NCI-H526 (cell line): ENCODE results near the gene SYCP2L.
"Not testable (repeated sequence)": the region's sequence is repeated elsewhere in the genome, so short reads cannot be mapped to it uniquely, and the experiment has no call there.

Experiments used
- DNase-seq, 2 experiments: peaks; one replicate each; lab custom pipeline; 2025; lab: John Stamatoyannopoulos, UW

Gene SYCP2L

DNA sequence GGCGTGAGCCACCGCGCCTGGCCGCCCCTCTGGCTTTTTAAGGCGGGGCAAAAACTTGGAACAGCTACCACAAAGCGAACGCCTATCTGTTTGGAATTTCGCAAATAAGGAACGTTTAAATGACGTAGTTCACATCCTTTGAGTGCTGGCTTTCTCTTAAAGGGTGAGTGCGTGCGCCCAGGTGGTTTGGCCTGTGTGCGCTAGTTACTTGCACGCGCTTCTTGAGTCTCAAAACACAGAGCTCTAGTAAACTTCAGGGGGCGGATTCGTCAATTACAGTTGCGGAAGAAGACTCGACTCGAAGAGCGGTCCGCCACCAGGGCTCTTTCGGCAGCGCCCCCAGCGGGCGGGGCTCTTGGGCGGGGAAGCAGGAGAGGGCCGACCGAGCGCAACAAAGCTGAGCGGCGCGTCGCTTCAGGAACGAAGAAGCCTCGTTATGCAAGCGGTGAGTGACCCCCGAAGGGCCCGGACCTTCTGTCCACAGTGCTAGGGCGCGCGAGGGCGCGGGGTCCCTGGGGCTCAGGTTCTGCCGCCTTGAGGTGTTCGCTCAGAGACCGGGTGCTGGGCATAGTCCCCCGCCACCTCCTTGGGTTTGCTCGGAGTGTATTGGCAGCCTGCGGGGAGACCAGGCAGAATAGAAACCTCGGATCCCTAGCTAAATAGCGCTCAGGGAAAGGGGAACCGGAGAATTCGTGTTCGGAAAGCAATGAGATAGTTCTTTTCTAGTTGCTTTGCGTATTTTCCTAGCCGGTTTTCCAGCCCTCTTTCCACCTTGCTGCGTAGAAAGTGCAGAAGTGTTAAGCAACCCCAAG, at the start of gene SYCP2L:
SYCP2L (plus strand) TSS at position 362 of the 812 bp plus-strand sequence; CDS start at position 437, 75 bp downstream.
- peak; percentile 76 to 85 for DNase-seq

DNA sequence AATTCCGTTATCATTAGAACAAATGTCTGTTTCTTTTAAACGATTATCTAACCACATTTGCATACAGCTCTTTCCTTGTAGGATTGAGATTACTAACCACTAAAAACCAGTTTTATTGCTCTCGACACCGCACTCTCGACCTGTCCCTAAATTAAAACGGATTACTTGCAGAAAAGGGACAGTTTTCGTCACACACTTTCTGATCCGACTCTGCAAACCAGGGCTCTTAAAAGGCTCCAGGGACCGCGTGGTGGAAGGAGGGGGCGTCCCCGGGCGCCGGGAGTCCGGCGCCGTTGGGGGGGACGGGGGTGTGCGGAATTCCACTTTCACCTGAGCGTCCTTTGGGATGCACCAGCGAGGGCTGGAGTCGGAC, 49.2 kb upstream of the SYCP2L start:
- DNase-seq, result peak in 1 of 2 experiments; percentile 53

DNA sequence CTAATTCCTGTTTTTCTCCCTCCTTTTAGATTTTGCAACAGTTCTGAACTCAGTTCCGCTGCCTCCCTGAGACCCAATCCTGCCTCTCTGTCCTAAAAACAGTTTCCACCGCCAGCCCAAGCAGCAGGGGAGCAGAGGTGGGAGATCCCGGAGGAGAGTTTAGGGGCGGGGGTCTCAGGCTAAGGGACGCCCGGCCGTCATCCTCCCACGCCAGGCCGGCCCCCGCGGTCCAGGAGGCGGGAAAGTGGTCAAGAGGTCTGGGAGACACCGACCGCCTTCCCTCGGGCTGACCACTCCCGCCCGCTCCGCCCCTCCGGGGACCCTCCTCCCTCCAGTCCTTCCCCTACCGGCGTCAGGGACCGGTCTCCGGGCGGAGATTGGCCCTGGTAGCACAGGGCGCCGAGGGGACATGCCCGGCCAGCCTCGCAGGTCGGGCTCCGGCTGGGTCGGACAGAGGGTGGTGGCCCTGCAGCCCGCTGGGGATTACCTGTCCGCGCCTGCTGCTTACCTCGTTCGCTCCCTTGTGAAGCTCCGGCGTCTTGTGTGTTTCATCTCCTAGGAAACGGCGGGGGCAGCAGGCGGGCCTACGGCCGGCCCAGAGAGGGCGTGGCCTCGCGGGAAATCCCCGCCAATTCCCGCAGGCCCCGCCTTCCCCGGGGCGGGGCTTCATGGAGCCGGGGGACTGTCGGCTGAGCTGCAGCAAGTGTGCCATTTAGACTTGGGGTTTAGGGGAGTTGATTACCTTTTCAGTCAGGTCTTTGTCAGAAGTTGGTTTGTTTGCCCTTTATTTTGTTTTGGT, 48.7 kb upstream of the SYCP2L start, which contains the start of gene MAK:
MAK (minus strand) TSS at position 545 of the 799 bp plus-strand sequence. CDS start 7,891 bp downstream, outside the sequence.
- DNase-seq, result peak; percentile 85 to 94

DNA sequence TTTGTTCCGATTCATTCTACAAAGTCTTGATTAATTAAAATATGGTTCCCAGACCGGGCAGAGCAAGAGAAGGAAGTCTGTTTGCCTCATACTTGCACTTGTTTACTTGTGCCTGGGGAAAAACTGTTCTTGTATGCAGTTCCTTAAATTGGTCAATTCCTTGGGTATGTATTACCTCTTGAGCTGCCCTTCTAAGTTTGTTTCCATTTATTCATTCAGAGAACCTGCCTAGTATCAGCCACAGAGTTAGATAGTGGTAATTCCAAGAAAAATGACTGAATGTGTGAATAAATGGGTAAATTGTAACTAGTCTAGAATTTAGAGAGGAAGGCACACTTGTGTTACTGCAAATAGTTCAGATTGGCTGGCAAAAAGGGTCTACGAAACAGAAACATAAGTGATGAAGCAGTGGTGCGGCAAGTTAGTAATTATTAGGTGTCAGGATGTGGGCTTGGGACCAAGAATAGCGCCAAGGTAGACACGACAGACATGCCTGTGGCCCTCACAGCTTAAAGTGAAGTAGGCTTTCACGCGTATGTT, 48.0 kb upstream of the SYCP2L start:
- DNase-seq, result no peak

DNA sequence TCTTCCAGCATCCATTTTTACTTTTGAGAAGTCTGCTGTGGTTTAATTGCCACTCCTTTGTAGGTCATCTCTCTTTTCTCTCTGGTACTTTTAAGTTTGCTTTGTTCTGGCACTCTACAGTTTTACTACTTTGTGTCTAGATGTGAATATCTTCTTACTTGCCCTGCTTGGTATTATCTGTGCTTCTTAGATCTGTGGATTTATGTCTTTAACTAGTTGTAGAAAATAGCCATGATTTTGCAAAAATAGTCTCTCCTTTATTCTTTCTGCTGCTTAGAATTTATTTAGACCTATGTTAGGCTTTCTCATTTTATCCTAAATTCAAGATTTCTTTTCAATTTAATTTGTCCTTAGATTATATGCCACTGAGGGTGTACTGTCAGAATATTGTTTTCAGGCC, 43.3 kb upstream of the SYCP2L start:
- DNase-seq, result no peak

DNA sequence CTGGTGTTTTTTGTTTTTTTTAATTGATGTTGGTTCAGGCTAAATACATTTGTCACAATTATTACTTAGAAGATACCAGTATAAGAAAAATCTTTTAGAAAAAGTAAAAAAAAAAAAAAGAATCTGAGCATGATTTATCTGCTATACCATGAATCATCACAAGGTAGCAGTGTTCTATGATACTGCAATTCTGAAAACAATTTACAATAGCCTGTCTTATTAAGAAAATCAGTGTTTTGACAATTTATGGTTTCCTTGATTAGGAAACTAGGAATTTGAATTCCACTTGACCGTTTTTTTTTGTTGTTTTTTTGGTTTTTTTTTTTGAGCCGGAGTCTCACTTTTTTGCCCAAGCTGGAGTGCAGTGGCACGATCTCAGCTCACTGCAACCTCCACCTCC, 39.2 kb upstream of the SYCP2L start:
- no peak for DNase-seq

DNA sequence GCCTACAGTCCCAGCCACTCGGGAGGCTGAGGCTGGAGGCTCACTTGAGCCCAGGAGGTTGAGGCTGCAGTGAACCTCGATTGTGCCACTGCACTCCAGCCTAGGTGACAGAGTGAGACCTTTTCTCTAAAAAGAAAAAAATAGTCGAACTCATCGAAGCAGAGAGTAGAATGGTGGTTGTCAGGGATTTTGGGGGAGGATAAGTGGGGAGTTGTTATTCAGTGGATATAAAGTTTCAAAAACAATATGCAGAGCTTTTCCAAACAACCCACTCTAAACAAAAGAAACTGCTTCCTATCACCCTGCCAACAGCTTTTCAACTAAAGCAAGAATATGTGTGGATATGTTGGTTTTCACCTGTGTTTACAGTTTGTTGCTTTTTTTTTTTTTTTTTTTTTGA, 37.0 kb upstream of the SYCP2L start:
- no peak for DNase-seq

DNA sequence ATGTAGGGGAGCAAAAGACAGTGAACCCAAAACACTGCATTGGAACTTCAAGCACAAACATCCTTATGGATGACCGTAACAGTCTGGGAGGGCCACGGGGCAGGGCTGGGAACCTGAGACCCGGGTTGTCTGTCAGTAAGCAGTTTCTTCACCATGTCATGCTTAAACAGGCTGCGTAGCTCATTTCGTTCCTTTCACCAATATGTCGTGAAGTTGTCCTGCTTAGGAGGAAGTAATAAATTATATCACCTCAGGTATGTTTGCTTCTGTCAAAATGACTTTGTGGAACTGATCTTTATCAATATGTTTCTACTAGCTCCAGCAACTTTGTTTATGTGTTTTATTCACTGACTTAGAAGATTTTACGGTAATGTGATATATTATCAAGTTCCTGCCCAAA, 36.1 kb upstream of the SYCP2L start:
- no peak for DNase-seq

DNA sequence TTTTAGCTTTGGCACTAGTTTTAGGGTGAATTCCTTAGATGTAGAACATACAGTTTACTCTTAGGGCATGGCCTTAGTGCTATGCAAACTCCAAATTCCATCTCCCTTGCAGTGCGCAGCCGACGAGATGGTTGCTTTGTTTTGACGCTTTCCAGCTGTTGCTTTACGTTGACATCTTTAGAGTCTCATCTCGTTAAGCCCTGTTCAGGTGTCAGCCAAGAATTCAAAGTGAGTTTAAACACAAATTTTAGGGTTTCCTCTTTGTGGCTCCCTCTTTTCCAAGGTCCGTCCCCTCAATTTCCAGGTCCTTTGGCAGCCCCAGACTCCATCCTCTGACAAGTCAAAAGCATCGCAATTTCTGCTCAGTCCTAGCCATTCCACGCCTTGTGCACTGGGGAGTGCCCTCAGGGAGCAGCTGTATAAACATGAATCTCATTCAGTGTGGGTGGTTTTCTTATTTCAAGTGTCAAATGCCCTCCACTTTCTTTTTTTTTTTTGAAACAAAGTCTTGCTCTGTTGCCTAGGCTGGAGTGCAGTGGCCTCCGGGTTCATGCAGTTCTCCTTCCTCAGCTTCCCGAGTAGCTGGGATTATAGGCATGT, 34.4 kb upstream of the SYCP2L start:
- DNase-seq, result no peak

DNA sequence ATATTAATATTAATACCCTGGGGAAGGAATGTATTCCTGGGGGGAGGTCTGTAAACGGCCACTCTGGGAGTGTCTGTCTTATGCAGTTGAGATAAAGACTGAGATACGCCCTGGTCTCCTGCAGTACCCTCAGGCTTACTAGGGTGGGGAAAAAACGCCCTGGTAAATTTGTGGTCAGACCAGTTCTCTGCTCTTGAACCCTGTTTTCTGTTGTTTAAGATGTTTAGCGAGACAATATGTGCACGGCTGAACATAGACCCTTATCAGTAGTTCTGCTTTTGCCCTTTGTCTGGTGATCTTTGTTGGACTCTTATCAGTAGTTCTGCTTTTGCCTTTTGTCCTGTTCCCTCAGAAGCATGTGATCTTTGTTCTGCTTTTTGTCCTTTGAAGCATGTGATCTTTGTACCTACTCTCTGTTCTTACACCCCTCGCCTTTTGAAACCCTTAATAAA, 33.0 kb upstream of the SYCP2L start:
- DNase-seq, result not testable (repeated sequence)

DNA sequence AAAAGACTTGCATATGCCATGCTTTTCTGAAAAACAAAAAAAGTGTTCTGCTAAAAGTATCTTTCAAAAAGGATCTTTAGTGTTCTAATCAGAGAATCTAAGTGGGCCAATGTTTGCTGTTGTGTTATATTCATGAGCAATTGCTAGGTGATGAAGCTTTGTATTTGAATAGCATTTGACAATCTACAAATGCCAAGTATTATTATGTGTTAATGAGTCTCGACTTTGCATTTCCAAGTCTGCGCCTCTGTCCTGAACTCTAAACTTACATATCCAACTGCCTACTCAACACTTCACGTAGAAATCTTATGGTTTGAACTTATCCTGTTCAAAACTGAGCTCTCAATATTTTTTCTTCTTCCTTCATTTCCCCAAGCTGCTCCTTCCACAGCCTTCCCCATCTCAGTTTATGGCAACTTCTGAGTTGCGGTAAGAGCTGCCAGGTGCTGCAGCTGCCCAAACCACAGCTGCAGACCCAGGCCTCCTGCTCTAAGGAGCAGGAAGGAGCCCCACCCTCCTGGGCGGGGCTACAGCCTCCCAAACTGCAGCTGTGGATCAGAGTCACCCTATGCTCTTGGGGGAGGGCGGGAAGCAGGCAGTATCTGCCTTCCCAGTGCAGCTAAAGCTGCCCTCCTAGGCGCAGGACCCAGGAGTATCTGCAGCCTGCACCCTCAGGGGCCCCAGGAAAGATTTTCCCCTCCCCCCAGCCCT, 31.8 kb upstream of the SYCP2L start:
- peak in 1 of 2 experiments; percentile 11 for DNase-seq

DNA sequence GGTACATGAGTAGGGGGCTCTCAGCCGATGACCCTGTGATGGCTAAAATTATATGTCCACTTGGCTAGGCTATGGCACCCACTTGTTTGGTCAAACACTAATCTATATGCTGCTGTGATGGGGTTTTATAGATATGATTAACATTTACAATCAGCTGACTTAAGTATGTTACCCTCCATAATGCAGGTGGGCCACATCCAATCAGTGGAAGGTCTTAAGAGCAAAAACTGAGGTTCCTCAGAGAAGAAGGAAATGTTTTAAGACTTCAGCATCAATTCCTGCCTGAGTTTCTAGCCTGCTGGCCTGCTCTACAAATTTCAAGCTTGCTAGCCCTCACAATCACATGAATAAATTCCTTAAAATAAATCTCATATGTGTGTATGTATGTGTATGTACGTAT, 29.6 kb upstream of the SYCP2L start:
- DNase-seq, result no peak

DNA sequence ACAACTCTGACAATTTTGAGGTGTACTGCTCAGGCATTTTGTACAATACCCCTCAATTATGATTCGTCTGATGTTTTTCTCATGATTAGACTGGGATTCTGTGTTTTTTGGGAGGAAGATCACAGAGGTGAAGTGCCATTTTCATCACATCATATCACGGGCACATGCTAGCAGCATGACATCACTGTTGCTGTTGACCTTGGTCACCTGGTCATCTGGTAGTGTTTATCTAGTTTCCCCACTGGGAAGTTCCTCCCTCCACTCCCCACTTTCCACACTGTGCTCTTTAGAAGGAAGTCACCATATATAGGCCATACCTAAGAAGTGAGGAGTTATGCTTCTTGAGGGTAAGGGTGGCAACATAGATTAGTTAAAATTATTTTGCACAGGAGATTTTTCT, 25.8 kb upstream of the SYCP2L start:
- no peak for DNase-seq

DNA sequence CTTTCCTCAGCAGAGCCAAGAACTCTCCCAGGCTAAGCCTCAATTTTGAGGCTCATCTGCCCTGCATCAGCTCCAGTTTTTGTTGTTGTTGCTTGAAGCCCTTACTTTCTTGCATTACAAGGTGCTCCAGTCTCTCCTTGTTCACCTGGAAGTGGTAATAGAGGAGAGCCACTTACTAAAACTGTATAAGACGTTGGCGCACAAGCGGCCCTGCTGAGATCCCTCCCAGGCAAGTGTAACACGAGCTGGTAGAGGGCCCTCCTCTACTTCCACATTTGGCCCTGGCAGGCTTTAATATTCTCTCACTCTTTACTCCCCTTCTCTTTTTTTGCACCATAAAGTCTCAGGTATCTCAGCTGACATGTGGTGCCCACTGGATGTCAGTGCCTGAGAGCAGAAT, 24.5 kb upstream of the SYCP2L start:
- no peak for DNase-seq

DNA sequence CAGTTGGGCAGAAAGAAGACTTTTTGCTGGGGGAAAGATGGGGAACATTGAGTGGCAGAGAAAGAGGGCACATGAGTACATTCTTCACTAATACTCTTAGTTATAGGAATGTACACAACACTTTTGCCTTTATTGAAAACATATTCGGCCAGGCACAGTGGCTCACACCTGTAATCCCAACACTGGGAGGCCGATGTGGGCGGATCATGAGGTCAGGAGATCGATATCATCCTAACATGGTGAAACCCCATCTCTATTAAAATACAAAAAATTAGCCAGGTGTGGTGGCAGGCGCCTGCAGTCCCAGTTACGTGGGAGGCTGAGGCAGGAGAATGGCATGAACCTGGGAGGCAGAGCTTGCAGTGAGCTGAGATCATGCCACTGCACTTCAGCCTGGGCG, 23.8 kb upstream of the SYCP2L start:
- DNase-seq, result not testable (repeated sequence)

DNA sequence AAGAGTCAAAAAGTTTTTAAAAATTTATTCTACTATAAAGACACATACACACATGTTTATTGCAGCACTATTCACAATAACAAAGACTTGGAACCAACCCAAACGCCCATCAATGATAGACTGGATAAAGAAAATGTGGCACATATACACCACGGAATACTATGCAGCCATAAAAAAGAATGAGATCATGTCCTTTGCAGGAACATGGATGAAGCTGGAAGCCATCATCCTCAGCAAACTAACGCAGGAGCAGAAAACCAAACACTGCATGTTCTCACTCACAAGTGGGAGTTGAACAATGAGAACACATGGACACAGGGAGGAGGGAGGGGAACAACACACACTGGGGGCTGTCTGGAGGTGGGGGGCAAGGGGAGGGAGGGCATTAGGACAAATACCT, 20.1 kb upstream of the SYCP2L start:
- not testable (repeated sequence) for DNase-seq

DNA sequence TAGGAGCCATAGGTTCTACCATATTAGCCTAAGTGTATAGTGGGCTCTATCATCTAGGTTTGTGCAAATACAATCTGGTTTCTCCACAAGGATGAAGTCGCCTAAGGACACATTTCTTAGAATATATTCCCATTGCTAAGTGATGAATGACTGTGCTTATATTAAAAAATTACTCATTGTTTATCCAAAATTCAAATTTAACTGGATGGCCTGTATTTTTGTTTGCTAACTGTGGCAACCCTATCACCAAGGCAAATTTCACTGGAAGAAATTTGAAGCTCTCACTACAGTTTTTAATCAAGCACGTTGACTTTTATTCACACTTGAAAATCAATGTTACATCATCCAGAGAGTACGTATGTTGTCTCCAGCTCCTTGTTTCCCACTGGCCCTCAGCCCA, 18.9 kb upstream of the SYCP2L start:
- DNase-seq, result no peak

DNA sequence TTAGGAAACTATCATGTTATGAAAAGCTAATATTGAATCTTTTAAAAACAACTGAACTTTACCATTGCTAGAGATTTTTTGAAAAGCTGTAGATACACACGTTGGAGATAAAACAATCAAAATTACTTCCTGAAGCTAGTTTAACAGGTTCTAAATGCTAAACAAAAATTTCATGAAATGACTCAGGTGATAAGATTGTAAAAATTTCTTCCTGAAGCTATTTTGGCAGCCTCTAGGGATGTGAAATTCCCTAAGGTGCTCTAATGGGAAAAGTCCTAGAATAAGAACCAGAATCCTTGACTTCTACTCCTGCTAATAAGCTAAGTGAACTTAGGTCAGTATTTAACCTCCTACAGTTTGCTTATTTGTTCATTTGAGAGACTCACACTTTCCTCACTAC, 13.5 kb upstream of the SYCP2L start:
- no peak for DNase-seq

DNA sequence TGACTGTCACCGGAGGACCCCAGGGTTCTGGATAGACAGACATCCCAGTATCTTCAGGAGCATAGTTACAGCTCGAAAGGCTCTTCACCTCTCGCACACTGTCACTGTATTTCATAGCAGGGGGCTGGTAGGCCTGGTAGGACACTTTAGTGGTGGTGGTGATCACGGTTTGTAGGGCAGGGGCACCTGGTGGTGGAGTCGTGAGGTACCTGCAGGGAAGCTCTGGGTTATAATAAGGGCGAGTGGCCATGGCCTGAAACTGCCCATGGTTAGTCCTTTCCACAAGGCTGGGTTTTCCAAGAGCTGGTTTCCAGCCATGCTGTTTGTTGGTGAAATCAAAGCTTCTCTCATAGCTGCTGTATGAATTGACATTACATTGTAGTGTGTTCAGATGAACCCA, 12.6 kb upstream of the SYCP2L start:
- DNase-seq, result no peak

DNA sequence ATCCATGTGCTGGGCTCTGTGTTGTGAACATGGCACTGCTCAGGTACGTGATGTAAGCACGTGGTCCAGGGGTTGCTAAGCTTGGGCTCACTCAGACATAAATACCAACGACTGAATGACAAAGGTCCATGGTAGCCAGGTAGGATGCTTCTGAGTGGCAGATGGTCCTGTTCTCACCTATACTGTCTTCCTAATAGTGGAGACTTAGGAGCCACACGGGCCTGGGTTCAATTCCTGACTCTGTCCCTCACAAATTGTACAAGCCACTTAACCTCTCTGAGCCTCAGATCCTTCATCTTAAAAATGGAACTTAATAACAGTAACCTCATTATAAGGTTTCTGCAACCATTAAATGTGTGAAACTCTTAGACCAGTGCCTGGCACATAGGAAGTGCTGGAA, 11.8 kb upstream of the SYCP2L start:
- no peak for DNase-seq

DNA sequence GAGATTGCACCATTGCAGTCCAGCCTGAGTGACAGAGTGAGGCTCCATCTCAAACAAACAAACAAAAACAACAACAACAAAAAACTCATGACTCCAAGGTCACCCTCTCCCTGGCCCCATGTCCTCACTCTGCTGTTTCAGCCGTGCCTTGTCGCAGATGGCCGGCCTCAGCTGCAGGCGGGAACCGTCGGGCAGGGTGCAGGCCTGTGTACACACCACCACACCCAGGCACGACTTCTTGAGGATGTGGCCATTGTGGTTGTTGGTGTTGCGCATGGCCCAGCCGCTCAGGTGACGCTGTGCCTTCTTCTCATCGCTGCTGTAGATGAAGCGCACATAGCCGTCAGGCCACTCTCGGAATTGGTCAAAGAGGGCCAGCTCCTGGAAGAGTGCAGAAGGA, 9.8 kb upstream of the SYCP2L start:
- no peak for DNase-seq

DNA sequence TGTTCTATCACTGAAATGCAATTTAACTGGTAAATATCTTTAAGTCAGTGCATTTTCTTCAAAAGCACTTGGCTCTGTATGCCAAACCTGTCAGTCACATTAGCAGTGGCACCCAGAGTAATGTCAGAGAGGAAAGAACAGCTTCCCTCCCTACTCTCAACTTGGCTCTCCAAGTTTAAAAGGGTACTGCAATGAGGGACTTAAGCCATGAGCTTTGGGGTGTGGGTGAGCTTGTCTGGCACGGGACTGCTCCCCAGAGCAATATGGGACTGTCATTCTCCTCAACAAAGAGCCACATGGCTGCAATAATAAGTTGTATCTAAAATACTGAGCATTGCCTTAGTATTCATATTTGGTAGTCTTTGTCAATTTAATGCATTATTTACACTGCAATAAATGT, 9.0 kb upstream of the SYCP2L start:
- DNase-seq, result no peak
